ENCODE results near the gene DOCK1.

Gene DOCK1

DNA sequence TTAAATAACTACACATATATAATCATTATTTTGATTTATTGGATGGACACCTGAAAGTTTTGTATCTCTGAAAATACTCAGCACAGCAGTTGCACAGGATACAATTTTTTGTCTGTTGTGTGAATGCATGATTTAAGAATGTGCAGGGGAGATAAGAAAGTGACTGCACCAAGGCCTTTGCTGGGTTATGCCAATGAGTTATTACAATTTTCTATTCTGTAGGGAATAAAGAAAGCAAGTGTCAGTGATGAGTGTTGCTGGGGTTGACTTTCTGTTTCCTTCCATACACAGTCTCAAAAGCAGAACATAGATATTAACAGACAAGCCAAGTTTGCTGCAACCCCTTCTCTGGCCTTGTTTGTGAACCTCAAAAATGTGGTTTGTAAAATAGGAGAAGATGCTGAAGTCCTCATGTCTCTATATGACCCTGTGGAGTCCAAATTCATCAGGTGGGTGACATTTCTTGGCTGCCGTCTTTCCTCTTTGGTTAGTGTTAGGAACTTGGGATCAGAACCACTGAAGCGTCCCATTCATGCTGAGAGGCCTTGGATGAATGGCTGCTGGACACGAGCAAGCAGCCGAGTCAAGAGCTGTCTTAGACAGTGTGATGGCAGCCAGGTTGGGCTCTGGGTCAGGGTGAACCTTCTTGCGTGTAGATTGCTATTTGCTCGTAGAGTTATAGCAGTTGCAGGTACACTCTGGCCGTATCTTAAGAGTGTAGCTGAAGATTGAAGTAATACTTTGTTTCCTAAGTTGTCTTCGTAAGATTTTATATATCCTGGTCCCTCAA, 92.8 kb downstream of the DOCK1 start:
- Histone ChIP-seq H3K9me3 (ENCODE audit: severe bottlenecking) (no peaks in the 10 kb centered on the region), H3K36me3 (ENCODE audit: low read depth) (peaks cover 73% of the 10 kb centered on the region), H3K27ac (ENCODE audit: poor library complexity, severe bottlenecking) (no peak overlapping the region), H3K4me1 (ENCODE audit: insufficient read depth, poor library complexity, severe bottlenecking) (no peaks in the 10 kb centered on the region), H3K27me3 (ENCODE audit: insufficient read depth, poor library complexity, severe bottlenecking) (no peaks in the 10 kb centered on the region), H3K4me3 (ENCODE audit: severe bottlenecking) (no peak overlapping the region)
- ATAC-seq (ENCODE audit: low read depth), result no peak
- no peak for DNase-seq (ENCODE audit: low spot score)
- TF ChIP-seq, protein P1, sequence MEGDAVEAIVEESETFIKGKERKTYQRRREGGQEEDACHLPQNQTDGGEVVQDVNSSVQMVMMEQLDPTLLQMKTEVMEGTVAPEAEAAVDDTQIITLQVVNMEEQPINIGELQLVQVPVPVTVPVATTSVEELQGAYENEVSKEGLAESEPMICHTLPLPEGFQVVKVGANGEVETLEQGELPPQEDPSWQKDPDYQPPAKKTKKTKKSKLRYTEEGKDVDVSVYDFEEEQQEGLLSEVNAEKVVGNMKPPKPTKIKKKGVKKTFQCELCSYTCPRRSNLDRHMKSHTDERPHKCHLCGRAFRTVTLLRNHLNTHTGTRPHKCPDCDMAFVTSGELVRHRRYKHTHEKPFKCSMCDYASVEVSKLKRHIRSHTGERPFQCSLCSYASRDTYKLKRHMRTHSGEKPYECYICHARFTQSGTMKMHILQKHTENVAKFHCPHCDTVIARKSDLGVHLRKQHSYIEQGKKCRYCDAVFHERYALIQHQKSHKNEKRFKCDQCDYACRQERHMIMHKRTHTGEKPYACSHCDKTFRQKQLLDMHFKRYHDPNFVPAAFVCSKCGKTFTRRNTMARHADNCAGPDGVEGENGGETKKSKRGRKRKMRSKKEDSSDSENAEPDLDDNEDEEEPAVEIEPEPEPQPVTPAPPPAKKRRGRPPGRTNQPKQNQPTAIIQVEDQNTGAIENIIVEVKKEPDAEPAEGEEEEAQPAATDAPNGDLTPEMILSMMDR (IDR thresholded peaks at IDR 0.05; ENCODE audit: poor library complexity, severe bottlenecking), result no peak

DNA sequence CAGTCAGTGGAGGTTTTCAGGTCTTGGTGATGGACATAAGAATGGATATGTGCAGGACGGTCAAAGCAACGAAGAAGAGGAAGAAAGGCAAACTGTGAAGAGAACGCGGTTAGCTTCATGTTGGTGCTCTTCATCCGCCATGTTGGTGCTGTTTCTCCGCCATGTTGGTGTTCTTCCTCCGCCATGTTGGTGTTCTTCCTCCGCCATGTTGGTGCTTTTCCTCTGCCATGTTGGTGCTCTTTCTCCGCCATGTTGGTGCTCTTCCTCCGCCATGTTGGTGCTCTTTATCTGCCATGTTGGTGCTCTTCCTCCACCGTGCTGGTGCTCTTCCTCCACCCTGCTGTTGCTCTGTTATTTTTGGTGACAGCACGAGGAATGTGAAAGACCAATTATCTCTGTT, 95.4 kb downstream of the DOCK1 start:
- H3K27ac ChIP-seq (ENCODE audit: poor library complexity, severe bottlenecking), result no peak overlapping the region
- no peaks in the 10 kb centered on the region for H3K4me1 ChIP-seq (ENCODE audit: insufficient read depth, poor library complexity, severe bottlenecking)
- TF ChIP-seq, protein P1 (IDR thresholded peaks at IDR 0.05; ENCODE audit: poor library complexity, severe bottlenecking), result no peak
- H3K4me3 ChIP-seq (ENCODE audit: severe bottlenecking), result no peak overlapping the region
- ATAC-seq (ENCODE audit: low read depth) (no peak), DNase-seq (ENCODE audit: low spot score) (no peak)
- no peaks in the 10 kb centered on the region for H3K9me3 ChIP-seq (ENCODE audit: severe bottlenecking)
- no peaks in the 10 kb centered on the region for H3K27me3 ChIP-seq (ENCODE audit: insufficient read depth, poor library complexity, severe bottlenecking)
- peaks cover 62% of the 10 kb centered on the region for H3K36me3 ChIP-seq (ENCODE audit: low read depth)

DNA sequence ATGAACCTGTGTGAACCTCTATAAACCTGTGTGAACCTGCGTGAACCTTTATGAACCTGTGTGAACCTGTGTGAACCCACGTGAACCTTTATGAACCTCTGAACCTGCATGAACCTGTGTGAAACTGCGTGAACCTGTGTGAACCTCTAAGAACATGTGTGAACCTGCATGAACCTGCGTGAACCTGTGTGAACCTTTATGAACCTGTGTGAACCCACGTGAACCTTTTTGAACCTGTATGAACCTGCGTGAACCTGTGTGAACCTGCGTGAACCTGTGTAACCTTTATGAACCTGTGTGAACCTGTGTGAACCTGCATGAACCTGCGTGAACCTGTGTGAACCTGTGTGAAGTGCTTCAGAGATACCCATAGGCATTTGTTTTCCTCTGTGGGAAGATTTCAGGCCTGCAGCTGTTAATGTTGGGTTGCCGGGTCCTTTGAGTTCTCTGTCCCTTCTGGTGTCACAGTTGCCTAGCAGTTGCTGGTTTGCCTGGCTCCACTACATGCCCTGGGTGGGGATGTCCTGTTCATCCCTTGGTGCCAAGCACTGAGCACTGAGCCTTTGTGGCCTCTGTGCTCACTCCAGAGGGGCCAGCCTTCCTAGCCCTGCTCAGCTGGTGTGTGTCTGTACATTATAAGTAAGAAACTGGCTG, 97.9 kb downstream of the DOCK1 start:
- Histone ChIP-seq H3K4me1 (ENCODE audit: insufficient read depth, poor library complexity, severe bottlenecking) (no peaks in the 10 kb centered on the region), H3K36me3 (ENCODE audit: low read depth) (peaks cover 41% of the 10 kb centered on the region), H3K27ac (ENCODE audit: poor library complexity, severe bottlenecking) (no peak overlapping the region), H3K9me3 (ENCODE audit: severe bottlenecking) (no peaks in the 10 kb centered on the region), H3K4me3 (ENCODE audit: severe bottlenecking) (no peak overlapping the region), H3K27me3 (ENCODE audit: insufficient read depth, poor library complexity, severe bottlenecking) (no peaks in the 10 kb centered on the region)
- TF ChIP-seq, protein P1 (IDR thresholded peaks at IDR 0.05; ENCODE audit: poor library complexity, severe bottlenecking), result no peak
- ATAC-seq (ENCODE audit: low read depth) (no peak), DNase-seq (ENCODE audit: low spot score) (no peak)

DNA sequence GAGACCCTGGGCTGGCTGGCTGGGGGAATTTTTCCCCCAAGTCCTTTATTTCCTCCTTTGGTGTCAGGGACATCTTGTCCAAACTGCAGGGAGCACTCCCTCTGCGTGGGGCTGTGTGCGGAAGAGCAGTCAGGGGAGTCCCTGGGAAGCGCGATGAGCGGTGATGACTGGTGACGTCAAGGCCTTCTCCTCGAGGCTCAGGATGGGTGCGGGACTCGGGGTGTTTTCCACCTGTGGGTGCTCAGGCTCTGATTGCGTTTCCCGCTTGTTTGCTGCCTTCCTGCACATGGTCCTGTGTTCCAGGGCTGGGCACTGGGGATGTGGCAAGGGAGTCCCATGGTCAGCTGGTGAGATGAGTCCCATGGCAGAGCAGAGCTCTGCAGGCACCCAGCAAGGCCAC, 101.2 kb downstream of the DOCK1 start:
- Histone ChIP-seq H3K36me3 (ENCODE audit: low read depth) (peaks cover 31% of the 10 kb centered on the region), H3K4me1 (ENCODE audit: insufficient read depth, poor library complexity, severe bottlenecking) (no peaks in the 10 kb centered on the region), H3K9me3 (ENCODE audit: severe bottlenecking) (no peaks in the 10 kb centered on the region)

More for the DNA sequence above, 101.2 kb downstream of the DOCK1 start:
- H3K27ac ChIP-seq (ENCODE audit: poor library complexity, severe bottlenecking), result no peak overlapping the region
- ATAC-seq (ENCODE audit: low read depth), result no peak
- no peak overlapping the region for H3K4me3 ChIP-seq (ENCODE audit: severe bottlenecking)
- no peak for DNase-seq (ENCODE audit: low spot score)
- no peaks in the 10 kb centered on the region for H3K27me3 ChIP-seq (ENCODE audit: insufficient read depth, poor library complexity, severe bottlenecking)
- TF ChIP-seq, protein P1 (IDR thresholded peaks at IDR 0.05; ENCODE audit: poor library complexity, severe bottlenecking), result no peak

Data from RWPE2 (cell line).